Body of pancreas (tissue), 4 donors: ENCODE measurements around the gene PTK7.

Experiments
- CTCF ChIP-seq, 7 experiments: fragments of 450-650 bp in 4 of 7; fragments of 200-600 bp in 3 of 7; sonication (generic) in 3 of 7; IDR thresholded peaks; one replicate each; pipeline ENCODE4 v1.5.1; 2016 to 2019; ENCODE audit warnings: antibody characterized with exemption in 7 of 7
- POLR2A ChIP-seq, 3 donors: fragments of 450-650 bp; IDR thresholded peaks; one replicate each; pipeline ENCODE4 v1.6.1; 2016; ENCODE audit warnings: antibody characterized with exemption in 3 of 3, mild to moderate bottlenecking in 2 of 3

GRCh38 chr6:43200541-43200940, 124.4 kb downstream of the PTK7 start:
- TF ChIP-seq CTCF (IDR thresholded peaks at IDR 0.05) (no peak), POLR2A (IDR thresholded peaks at IDR 0.05) (no peak)
